K562 (cell line): ENCODE results near the gene SAMD4A. TPM values are rescaled to one million over a fixed set of nuclear protein-coding genes. Genes with fewer than 3 reads are reported as not detected.

Experiments used
- AFF1 ChIP-seq, 2 experiments: fragments of 450-650 bp; IDR thresholded peaks; 2 replicates each; pipeline ENCODE4 v1.6.1; 2018; ENCODE audit warnings: mild to moderate bottlenecking in 2 of 2, low read depth in 1 of 2; ENCODE audit not compliant: partially characterized antibody in 2 of 2
- BHLHE40 ChIP-seq: IDR thresholded peaks from 2 replicates; pipeline ENCODE4 v1.6.1; 2011; ENCODE audit warnings: low read length, improper control_type of control experiment
- BRD4 ChIP-seq: fragments of 200-600 bp; sonication (generic); IDR thresholded peaks from 2 replicates; pipeline ENCODE4 v1.6.1; 2017; ENCODE audit warnings: inconsistent platforms
- CHD2 ChIP-seq: IDR thresholded peaks from 2 replicates; pipeline ENCODE4 v1.6.1; 2011; ENCODE audit warnings: low read depth, low read length
- DPF2 ChIP-seq: fragments of 450-650 bp; IDR thresholded peaks from 2 replicates; pipeline ENCODE4 v1.6.1; 2016
- E2F6 ChIP-seq, 2 experiments: IDR thresholded peaks; 2 replicates each; pipeline ENCODE4 v1.6.1; 2011; ENCODE audit warnings: borderline replicate concordance in 1 of 2, control low read depth in 1 of 2, low read depth in 1 of 2, low read length in 1 of 2, mild to moderate bottlenecking in 1 of 2, mixed read lengths in 1 of 2, moderate library complexity in 1 of 2; ENCODE audit not compliant: insufficient read depth in 1 of 2, insufficient read length in 1 of 2, poor library complexity in 1 of 2, severe bottlenecking in 1 of 2; ENCODE audit errors: extremely low read depth in 1 of 2
- ETV5 ChIP-seq: sonication (generic); formaldehyde crosslinking; IDR thresholded peaks from 2 replicates; pipeline ENCODE4 v1.4.0; 2020; ENCODE audit warnings: low read depth, mild to moderate bottlenecking, missing genetic modification reagents
- HBP1 ChIP-seq: fragments of 450-650 bp; formaldehyde crosslinking; IDR thresholded peaks from 2 replicates; pipeline ENCODE4 v1.4.0; 2022; ENCODE audit warnings: missing genetic modification characterization
- HMBOX1 ChIP-seq: sonication (generic); IDR thresholded peaks from 2 replicates; pipeline ENCODE4 v1.6.1; 2016
- JUND ChIP-seq, 2 experiments: IDR thresholded peaks; 2 replicates in 1 of 2; 3 replicates in 1 of 2; pipeline ENCODE4 v1.6.1; 2011; ENCODE audit warnings: borderline replicate concordance in 2 of 2, low read depth in 2 of 2, low read length in 2 of 2, improper control_type of control experiment in 1 of 2, missing biosample characterization in 1 of 2, missing genetic modification characterization in 1 of 2, missing genetic modification reagents in 1 of 2
- KAT7 ChIP-seq: sonication (generic); formaldehyde crosslinking; IDR thresholded peaks from 2 replicates; pipeline ENCODE4 v1.8.0; 2022; ENCODE audit warnings: missing genetic modification reagents, mild to moderate bottlenecking, borderline replicate concordance
- MNT ChIP-seq, 2 experiments: fragments of 450-650 bp; conservative IDR thresholded peaks; 2 replicates each; pipeline ENCODE4 v1.6.1; 2017; ENCODE audit warnings: mild to moderate bottlenecking in 2 of 2, moderate library complexity in 2 of 2
- NFRKB ChIP-seq: fragments of 450-650 bp; IDR thresholded peaks from 2 replicates; pipeline ENCODE4 v1.6.1; 2016; ENCODE audit warnings: low read depth
- POLR2G ChIP-seq: fragments of 200-400 bp; formaldehyde crosslinking; IDR thresholded peaks from 2 replicates; pipeline ENCODE4 v1.6.1; 2017; ENCODE audit warnings: low read depth, mild to moderate bottlenecking, antibody characterized with exemption, low read length, moderate library complexity
- ZEB2 ChIP-seq: fragments of 450-650 bp; IDR thresholded peaks from 2 replicates; pipeline ENCODE4 v1.6.1; 2016
- ZNF445 ChIP-seq: fragments of 250-450 bp; sonication (Bioruptor Pico); IDR thresholded peaks from 2 replicates; pipeline ENCODE4 v1.4.0; 2020; ENCODE audit warnings: low read depth, mild to moderate bottlenecking, moderate library complexity
- polyA plus RNA-seq, 8 experiments: library from polyadenylated mRNA; depleted of rRNA in 4 of 8; stranded (reverse) in 5 of 8; unstranded in 3 of 8; fragments of >200 nt; fragmentation: Nextera tagmentation in 2 of 8; fragmentation: Illumina TruSeq in 1 of 8; extraction: Ambion mirVana in 2 of 8; extraction: Trizol in 1 of 8; gene quantifications; 2 replicates each; pipeline versions ENCODE4 v1.2.1 to v1.2.3, GENCODE V29; 2011 to 2014; ENCODE audit warnings: inconsistent platforms in 1 of 8, missing spikeins in 1 of 8
- total RNA-seq, 7 experiments: library from RNA; depleted of rRNA in 6 of 7; stranded (reverse); fragments of >200 nt in 6 of 7; fragmentation: Illumina TruSeq in 2 of 7; extraction: Trizol in 2 of 7; gene quantifications; 2 replicates each; pipeline versions ENCODE4 v1.2.1 to v1.2.3, GENCODE V29; 2011 to 2021; ENCODE audit warnings: low replicate concordance in 1 of 7

Gene SAMD4A
- total and polyA plus RNA-seq, 9 of the 15 experiments (the other 6 are each of a cell fraction or from before 2014, with no cell fraction given): 0.66 to 6.8 (median 3.3) TPM

- TF ChIP-seq MNT (conservative IDR thresholded peaks at IDR 0.05) (peak in 1 of 2 experiments; percentile 14; a peak in 1 of 4 replicates), HMBOX1 (0 out of 2 replicates have a peak, but pooled peaks have one; percentile 9), AFF1 (IDR thresholded peaks at IDR 0.05; ENCODE audit: low read depth in 1 of 2, partially characterized antibody in 2 of 2) (peak in 1 of 2 experiments; percentile 34), ZEB2 (peak; percentile 78), ZNF445 (CRISPR knock-in tag) (no peak), KAT7 (CRISPR knock-in tag) (peak; percentile 44; the same call in 1 of the 2 replicates), NFRKB (peak; percentile 64), POLR2G (0 out of 2 replicates have a peak, but pooled peaks have one; percentile 15), E2F6 (IDR thresholded peaks at IDR 0.05; ENCODE audit: borderline replicate concordance in 1 of 2, extremely low read depth in 1 of 2, insufficient read depth in 1 of 2, insufficient read length in 1 of 2, low read depth in 1 of 2, low read length in 1 of 2, poor library complexity in 1 of 2, severe bottlenecking in 1 of 2) (peak in 1 of 2 experiments; percentile 24), DPF2 (0 out of 2 replicates have a peak, but pooled peaks have one; percentile 54), BRD4 (no peak), ETV5 (no peak), JUND (IDR thresholded peaks at IDR 0.05; ENCODE audit: borderline replicate concordance, low read depth, low read length) (peak; percentile 61; the same call in 1 of the 2 replicates), JUND (tag; IDR thresholded peaks at IDR 0.05; ENCODE audit: borderline replicate concordance, low read depth, low read length) (no peak; the same call in 2 of the 3 replicates), BHLHE40 (peak; percentile 68), HBP1 (CRISPR knock-in tag) (no peak), CHD2 (no peak)
Measured at GRCh38 chr14:54728700-54729527, 162.0 kb downstream of the SAMD4A start (continued).
